Brain microvascular endothelial cell (primary cell): ENCODE results near the gene EMC10.

Source experiments
- DNase-seq: peaks from one replicate; pipeline ENCODE4 v3.0.0-alpha.2; 2020
- H3K27ac ChIP-seq: fragments of 250-450 bp; sonication (Bioruptor Pico); 2 replicates; pipeline ENCODE4 v1.5.1; 2020; ENCODE audit warnings: mild to moderate bottlenecking, moderate library complexity
- H3K27me3 ChIP-seq: fragments of 250-450 bp; sonication (Bioruptor Pico); replicated peaks from 2 replicates; pipeline ENCODE4 v1.5.1; 2020; ENCODE audit warnings: mild to moderate bottlenecking
- H3K36me3 ChIP-seq: fragments of 250-450 bp; sonication (Bioruptor Pico); replicated peaks from 2 replicates; pipeline ENCODE4 v1.5.1; 2020; ENCODE audit warnings: mild to moderate bottlenecking
- H3K4me3 ChIP-seq: 2 replicates; pipeline ENCODE4 v1.5.1; 2011; ENCODE audit warnings: low read depth, mild to moderate bottlenecking, control low read depth, low read length, moderate library complexity
- in situ Hi-C: cut with HindIII; loops from 2 replicates; pipeline ENCODE4 v1.10.0; 2017; ENCODE audit warnings: low sequenced_read_pairs, low pct_ligation_motif_present
- TF ChIP-seq, protein P1 (sequence below): IDR thresholded peaks from 2 replicates; pipeline ENCODE4 v1.5.1; 2011; ENCODE audit warnings: low read depth, mild to moderate bottlenecking, moderate library complexity, low read length, control low read depth, inconsistent platforms; ENCODE audit errors: missing control alignments

EMC10 gene

DNA sequence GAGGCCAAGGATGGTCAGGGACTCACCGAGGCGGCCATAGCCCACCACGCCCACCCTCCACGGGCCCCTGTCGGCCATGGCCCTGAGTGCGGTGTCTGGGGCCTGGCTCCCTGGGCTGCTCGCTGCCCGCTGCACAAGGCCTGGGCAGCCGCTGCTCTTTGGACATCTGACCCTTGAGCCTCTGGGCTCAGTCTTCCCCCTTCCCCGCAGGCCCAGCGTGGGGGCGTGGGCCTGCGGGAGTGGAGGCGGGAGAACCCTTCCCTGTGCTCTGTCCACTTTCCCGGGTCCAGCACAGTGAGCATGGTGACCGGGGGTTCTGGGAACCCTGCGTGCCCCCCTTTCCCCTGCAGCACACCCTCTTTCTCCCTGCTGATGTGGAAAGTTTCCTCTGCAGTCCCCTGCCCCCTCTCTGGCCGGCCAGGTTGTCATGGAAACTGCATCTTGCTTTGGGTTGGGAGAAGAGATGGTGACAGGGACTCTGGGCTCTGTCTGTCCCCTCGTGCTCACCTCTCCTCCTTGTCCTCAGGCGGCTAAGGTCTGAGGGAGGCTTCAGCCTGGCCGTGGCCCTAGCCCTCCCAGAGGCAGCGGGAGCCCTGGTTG lies 37.5 kb downstream of the EMC10 start, which contains the start of gene ASPDH:
Gene ASPDH (minus strand): TSS at position 168 of the 600 bp plus-strand sequence. CDS start 90 bp downstream, at position 78.
- H3K36me3 ChIP-seq = no peaks in the 10 kb centered on the region
- no peaks in the 10 kb centered on the region for H3K27me3 ChIP-seq
- no peak within 1 kb of the TSS for H3K4me3 ChIP-seq
- TF ChIP-seq, protein P1, sequence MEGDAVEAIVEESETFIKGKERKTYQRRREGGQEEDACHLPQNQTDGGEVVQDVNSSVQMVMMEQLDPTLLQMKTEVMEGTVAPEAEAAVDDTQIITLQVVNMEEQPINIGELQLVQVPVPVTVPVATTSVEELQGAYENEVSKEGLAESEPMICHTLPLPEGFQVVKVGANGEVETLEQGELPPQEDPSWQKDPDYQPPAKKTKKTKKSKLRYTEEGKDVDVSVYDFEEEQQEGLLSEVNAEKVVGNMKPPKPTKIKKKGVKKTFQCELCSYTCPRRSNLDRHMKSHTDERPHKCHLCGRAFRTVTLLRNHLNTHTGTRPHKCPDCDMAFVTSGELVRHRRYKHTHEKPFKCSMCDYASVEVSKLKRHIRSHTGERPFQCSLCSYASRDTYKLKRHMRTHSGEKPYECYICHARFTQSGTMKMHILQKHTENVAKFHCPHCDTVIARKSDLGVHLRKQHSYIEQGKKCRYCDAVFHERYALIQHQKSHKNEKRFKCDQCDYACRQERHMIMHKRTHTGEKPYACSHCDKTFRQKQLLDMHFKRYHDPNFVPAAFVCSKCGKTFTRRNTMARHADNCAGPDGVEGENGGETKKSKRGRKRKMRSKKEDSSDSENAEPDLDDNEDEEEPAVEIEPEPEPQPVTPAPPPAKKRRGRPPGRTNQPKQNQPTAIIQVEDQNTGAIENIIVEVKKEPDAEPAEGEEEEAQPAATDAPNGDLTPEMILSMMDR = no peak
- DNase-seq = no peak
- in situ Hi-C loops = no loop called here
- no peak within 1 kb of the TSS for H3K27ac ChIP-seq

DNA sequence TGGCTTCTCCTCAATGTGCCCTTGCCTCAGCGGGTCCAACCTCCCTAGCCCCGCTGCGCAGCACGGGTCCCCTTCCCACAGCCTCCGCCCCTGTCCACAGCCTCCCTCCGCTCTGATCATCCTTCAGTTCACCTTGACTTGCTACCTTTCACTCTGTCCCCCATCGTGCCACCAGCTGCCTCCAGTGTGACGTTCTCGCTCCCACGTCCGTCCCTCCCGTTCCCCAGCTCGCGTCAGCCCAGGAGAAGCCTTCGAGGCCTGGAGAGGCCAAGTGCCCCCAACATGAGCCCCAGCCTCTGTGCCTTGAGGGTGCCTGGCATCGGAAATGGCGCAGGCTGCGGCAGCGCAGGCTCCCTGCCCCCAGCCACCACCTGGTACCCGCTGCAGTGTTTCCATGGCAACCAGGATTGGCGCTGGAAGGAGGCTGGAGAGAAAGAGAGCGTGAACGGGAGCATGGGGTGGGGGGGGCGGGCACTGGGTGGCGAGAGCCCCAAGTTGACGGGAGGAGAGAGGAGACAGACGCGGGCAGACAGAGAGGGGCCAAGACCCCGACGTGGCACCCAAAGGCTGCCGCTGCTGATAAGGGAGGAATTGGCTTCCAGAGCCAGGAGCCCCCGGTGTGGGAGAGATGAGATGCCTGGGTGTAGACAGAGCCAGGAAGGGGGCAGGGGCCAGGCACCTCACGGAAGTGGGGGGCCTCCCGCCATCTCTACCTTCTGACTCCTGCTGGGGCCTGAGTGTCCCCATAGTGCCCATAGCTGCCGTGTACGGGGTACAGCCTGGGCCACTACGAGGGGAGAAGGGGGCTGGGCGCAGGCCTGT lies 38.2 kb downstream of the EMC10 start:
- in situ Hi-C loops = no loop called here
- H3K27me3 ChIP-seq = no peaks in the 10 kb centered on the region
- H3K4me3 ChIP-seq = no peak overlapping the region
- no peak overlapping the region for H3K27ac ChIP-seq
- DNase-seq = no peak
- H3K36me3 ChIP-seq = no peaks in the 10 kb centered on the region
- TF ChIP-seq, protein P1 = no peak

DNA sequence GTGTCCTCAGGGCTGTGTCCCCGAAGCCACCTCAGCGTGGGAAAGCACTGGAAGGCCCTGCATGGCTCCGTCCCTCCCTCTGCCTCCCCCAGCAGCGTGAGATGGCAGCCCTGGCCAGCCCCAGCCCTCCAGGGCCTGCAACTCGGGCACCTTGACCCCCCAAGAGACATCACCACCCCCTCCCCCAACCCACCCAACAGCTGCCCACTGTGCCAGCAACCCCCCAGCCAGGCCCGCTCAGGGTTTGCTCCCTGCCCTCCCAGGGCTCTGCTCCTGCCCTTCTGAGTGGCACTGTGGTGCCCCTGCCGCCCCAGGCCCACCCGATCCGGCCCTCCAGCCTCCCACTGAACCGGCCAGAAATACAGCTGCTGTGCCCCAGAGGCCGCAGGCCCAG lies 38.9 kb downstream of the EMC10 start:
- Histone ChIP-seq H3K36me3 (no peaks in the 10 kb centered on the region), H3K4me3 (no peak overlapping the region), H3K27ac (no peak overlapping the region), H3K27me3 (no peaks in the 10 kb centered on the region)
- in situ Hi-C loops = no loop called here
- no peak for DNase-seq
- TF ChIP-seq, protein P1 = no peak

DNA sequence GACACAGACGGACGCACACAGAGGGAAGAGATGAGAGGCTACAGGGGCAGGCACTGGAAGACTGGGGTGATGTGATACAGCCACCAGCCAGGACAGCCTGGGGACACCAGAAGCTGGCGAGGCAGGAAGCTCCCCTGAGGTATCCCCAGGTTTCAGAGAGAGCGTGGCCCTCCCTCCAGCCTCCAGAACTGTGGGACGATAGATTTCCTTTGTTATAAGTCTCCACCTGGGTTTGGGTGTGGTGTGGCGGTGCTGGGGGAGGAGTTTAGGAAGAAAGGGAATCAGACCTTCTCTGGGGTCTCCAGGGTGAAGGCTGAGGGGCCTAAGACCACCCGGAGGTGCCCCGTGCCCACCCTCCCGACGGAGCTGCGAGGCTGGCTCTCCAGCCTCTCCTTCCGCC lies 40.1 kb downstream of the EMC10 start:
- Histone ChIP-seq H3K27ac (no peak overlapping the region), H3K36me3 (no peaks in the 10 kb centered on the region), H3K27me3 (no peaks in the 10 kb centered on the region), H3K4me3 (no peak overlapping the region)
- TF ChIP-seq, protein P1 = no peak
- DNase-seq = no peak
- in situ Hi-C loops = no loop called here

DNA sequence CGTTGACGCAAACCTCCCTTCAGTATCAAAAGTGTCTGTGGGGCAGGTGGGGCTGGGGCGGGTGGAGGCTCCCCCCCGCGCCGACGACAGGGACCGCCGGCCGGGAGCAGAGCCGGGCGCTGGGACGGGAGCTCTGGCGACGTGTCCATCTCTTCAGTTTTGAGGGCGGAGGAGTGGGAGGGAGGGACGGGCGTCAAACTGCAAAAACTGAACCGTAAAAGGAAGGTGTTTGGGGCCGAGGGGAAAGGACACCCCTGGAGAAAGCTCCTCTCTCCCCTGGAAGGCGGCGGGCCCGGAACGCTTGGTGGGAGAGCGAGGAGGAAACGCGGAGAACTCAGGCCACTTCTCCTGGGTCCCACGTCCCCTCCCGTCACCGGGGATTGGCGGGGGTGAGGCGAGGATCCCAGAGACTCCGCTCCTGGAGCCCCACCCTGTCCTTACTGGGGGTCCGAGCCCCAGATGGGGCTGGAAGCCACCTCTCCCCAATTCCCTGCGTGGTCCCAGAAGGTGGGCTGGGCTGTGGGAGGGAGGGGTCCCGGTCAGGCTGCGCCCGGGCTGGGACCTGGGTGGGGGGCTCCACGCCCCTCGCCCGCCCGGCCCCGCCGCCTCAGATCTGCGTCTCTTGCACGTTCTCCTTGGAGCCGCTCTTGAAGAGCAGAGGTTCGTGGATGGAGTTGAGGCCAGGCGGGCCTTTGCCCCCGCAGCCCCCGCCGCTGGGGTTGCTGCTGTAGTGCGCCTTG lies 40.8 kb downstream of the EMC10 start:
- no peak overlapping the region for H3K4me3 ChIP-seq
- H3K27ac ChIP-seq = no peak overlapping the region
- no peak for DNase-seq
- in situ Hi-C loops = no loop called here
- no peaks in the 10 kb centered on the region for H3K36me3 ChIP-seq
- no peaks in the 10 kb centered on the region for H3K27me3 ChIP-seq
- TF ChIP-seq, protein P1 = no peak
